Dedifferentiated amniotic fluid mesenchymal stem cell (primary cell): ENCODE measurements around the gene PCED1B.
"Not testable (repeated sequence)": the region's sequence is repeated elsewhere in the genome, so short reads cannot be mapped to it uniquely, and the experiment has no call there.

ENCODE experiments used
- DNase-seq: peaks from one replicate; pipeline ENCODE4 v3.0.0-alpha.2; 2016; ENCODE audit errors: extremely low spot score

The PCED1B gene

GRCh38 chr12:47088021-47088944 lies 8.9 kb downstream of the PCED1B start:
- no peak for DNase-seq

- no peak for DNase-seq
Observed at GRCh38 chr12:47091009-47091408, 11.6 kb downstream of the PCED1B start.

GRCh38 chr12:47094804-47095203 lies 15.4 kb downstream of the PCED1B start:
- DNase-seq, result no peak

GRCh38 chr12:47095446-47096236 lies 16.2 kb downstream of the PCED1B start:
- no peak for DNase-seq

- DNase-seq, result no peak
Observed at GRCh38 chr12:47097276-47097896, 18.0 kb downstream of the PCED1B start.

- no peak for DNase-seq
Observed at GRCh38 chr12:47098099-47098498, 18.7 kb downstream of the PCED1B start.

GRCh38 chr12:47099610-47100009 lies 20.2 kb downstream of the PCED1B start:
- no peak for DNase-seq

GRCh38 chr12:47100160-47100559 lies 20.7 kb downstream of the PCED1B start:
- no peak for DNase-seq

- DNase-seq, result no peak
Observed at GRCh38 chr12:47102406-47102805, 23.0 kb downstream of the PCED1B start.

- DNase-seq, result no peak
Observed at GRCh38 chr12:47102845-47103651, 23.6 kb downstream of the PCED1B start.

- DNase-seq, result no peak
Observed at GRCh38 chr12:47105914-47106674, 26.7 kb downstream of the PCED1B start.

- no peak for DNase-seq
Observed at GRCh38 chr12:47107446-47107845, 28.0 kb downstream of the PCED1B start.

GRCh38 chr12:47107926-47108325 lies 28.5 kb downstream of the PCED1B start:
- DNase-seq, result no peak

GRCh38 chr12:47110011-47110541 lies 30.7 kb downstream of the PCED1B start:
- DNase-seq, result no peak

GRCh38 chr12:47110718-47111391 lies 31.4 kb downstream of the PCED1B start:
- no peak for DNase-seq

GRCh38 chr12:47111392-47111778 lies 32.0 kb downstream of the PCED1B start:
- no peak for DNase-seq

- no peak for DNase-seq
Observed at GRCh38 chr12:47111854-47112253, 32.4 kb downstream of the PCED1B start.

GRCh38 chr12:47112679-47113078 lies 33.3 kb downstream of the PCED1B start:
- DNase-seq, result no peak

- DNase-seq, result no peak
Observed at GRCh38 chr12:47114481-47114892, 35.1 kb downstream of the PCED1B start.

- DNase-seq, result not testable (repeated sequence)
Observed at GRCh38 chr12:47117305-47117704, 37.9 kb downstream of the PCED1B start.
